ENCODE data around the gene PDE2A.

The PDE2A gene

GRCh38 chr11:72712168-72712751 lies 38.0 kb upstream of the PDE2A start:
- in situ Hi-C loops (cut with MboI; ENCODE audit: low sequenced_read_pairs): no loop called here
- Histone ChIP-seq H3K4me1 (no peaks in the 10 kb centered on the region), H3K4me3 (no peak overlapping the region), H3K36me3 (replicated peaks) (no peaks in the 10 kb centered on the region), H3K27me3 (ENCODE audit: low read depth) (no peaks in the 10 kb centered on the region), H3K9me3 (no peaks in the 10 kb centered on the region)
- DNase-seq (ENCODE audit: low spot score in 2 of 2): peak in 1 of 2 experiments; percentile 21

GRCh38 chr11:72711141-72711540 lies 36.9 kb upstream of the PDE2A start:
- no peak for DNase-seq (ENCODE audit: low spot score in 2 of 2)
- Histone ChIP-seq H3K4me1 (peaks cover 6% of the 10 kb centered on the region), H3K27me3 (ENCODE audit: low read depth) (no peaks in the 10 kb centered on the region), H3K9me3 (no peaks in the 10 kb centered on the region), H3K4me3 (no peak overlapping the region), H3K36me3 (replicated peaks) (0 out of 2 replicates have a peak, but pooled peaks cover 2% of the 10 kb centered on the region)
- in situ Hi-C loops (cut with MboI; ENCODE audit: low sequenced_read_pairs): no loop called here

GRCh38 chr11:72710278-72710677 lies 36.1 kb upstream of the PDE2A start:
- Histone ChIP-seq H3K4me3 (no peak overlapping the region), H3K4me1 (peaks cover 14% of the 10 kb centered on the region), H3K36me3 (replicated peaks) (0 out of 2 replicates have a peak, but pooled peaks cover 2% of the 10 kb centered on the region), H3K9me3 (no peaks in the 10 kb centered on the region), H3K27me3 (ENCODE audit: low read depth) (no peaks in the 10 kb centered on the region)
- no peak for DNase-seq (ENCODE audit: low spot score in 2 of 2)
- in situ Hi-C loops (cut with MboI; ENCODE audit: low sequenced_read_pairs): no loop called here

- H3K4me1 ChIP-seq: peaks cover 20% of the 10 kb centered on the region
- H3K9me3 ChIP-seq: no peaks in the 10 kb centered on the region
- in situ Hi-C loops (cut with MboI; ENCODE audit: low sequenced_read_pairs): no loop called here
- no peak overlapping the region for H3K4me3 ChIP-seq
- no peak for DNase-seq (ENCODE audit: low spot score in 2 of 2)
- H3K36me3 ChIP-seq (replicated peaks): 0 out of 2 replicates have a peak, but pooled peaks cover 2% of the 10 kb centered on the region
- no peaks in the 10 kb centered on the region for H3K27me3 ChIP-seq (ENCODE audit: low read depth)
These were observed 35.4 kb upstream of the PDE2A start for GRCh38 chr11:72709478-72710238.

- Histone ChIP-seq H3K4me1 (peaks cover 21% of the 10 kb centered on the region), H3K27me3 (ENCODE audit: low read depth) (no peaks in the 10 kb centered on the region), H3K9me3 (no peaks in the 10 kb centered on the region), H3K4me3 (no peak overlapping the region), H3K36me3 (replicated peaks) (peaks cover 6% of the 10 kb centered on the region)
- in situ Hi-C loops (cut with MboI; ENCODE audit: low sequenced_read_pairs): no loop called here
- no peak for DNase-seq (ENCODE audit: low spot score in 2 of 2)
These were observed 32.8 kb upstream of the PDE2A start for GRCh38 chr11:72707032-72707431.

- Histone ChIP-seq H3K27me3 (ENCODE audit: low read depth) (no peaks in the 10 kb centered on the region), H3K4me3 (no peak overlapping the region), H3K9me3 (no peaks in the 10 kb centered on the region), H3K4me1 (peaks cover 21% of the 10 kb centered on the region), H3K36me3 (replicated peaks) (peaks cover 6% of the 10 kb centered on the region)
- DNase-seq (ENCODE audit: low spot score in 2 of 2): peak in 1 of 2 experiments; percentile 20
- in situ Hi-C loops (cut with MboI; ENCODE audit: low sequenced_read_pairs): no loop called here
These were observed 32.4 kb upstream of the PDE2A start for GRCh38 chr11:72706579-72706978.

GRCh38 chr11:72705442-72706365 lies 31.5 kb upstream of the PDE2A start:
- no peaks in the 10 kb centered on the region for H3K9me3 ChIP-seq
- in situ Hi-C loops (cut with MboI; ENCODE audit: low sequenced_read_pairs): no loop called here
- no peak overlapping the region for H3K4me3 ChIP-seq
- peaks cover 21% of the 10 kb centered on the region for H3K4me1 ChIP-seq
- H3K27me3 ChIP-seq (ENCODE audit: low read depth): no peaks in the 10 kb centered on the region
- peaks cover 11% of the 10 kb centered on the region for H3K36me3 ChIP-seq (replicated peaks)
- peak; percentile 49 to 57 for DNase-seq (ENCODE audit: low spot score in 2 of 2)

GRCh38 chr11:72704783-72705265 lies 30.6 kb upstream of the PDE2A start:
- DNase-seq (ENCODE audit: low spot score in 2 of 2): peak in 1 of 2 experiments; percentile 5
- no peaks in the 10 kb centered on the region for H3K9me3 ChIP-seq
- in situ Hi-C loops (cut with MboI; ENCODE audit: low sequenced_read_pairs): no loop called here
- peaks cover 21% of the 10 kb centered on the region for H3K4me1 ChIP-seq
- H3K27me3 ChIP-seq (ENCODE audit: low read depth): no peaks in the 10 kb centered on the region
- peaks cover 14% of the 10 kb centered on the region for H3K36me3 ChIP-seq (replicated peaks)
- H3K4me3 ChIP-seq: no peak overlapping the region

GRCh38 chr11:72704028-72704782 lies 30.0 kb upstream of the PDE2A start:
- in situ Hi-C loops (cut with MboI; ENCODE audit: low sequenced_read_pairs): no loop called here
- Histone ChIP-seq H3K27me3 (ENCODE audit: low read depth) (no peaks in the 10 kb centered on the region), H3K4me1 (peaks cover 21% of the 10 kb centered on the region), H3K9me3 (no peaks in the 10 kb centered on the region), H3K36me3 (replicated peaks) (peaks cover 16% of the 10 kb centered on the region), H3K4me3 (no peak overlapping the region)
- no peak for DNase-seq (ENCODE audit: low spot score in 2 of 2)

GRCh38 chr11:72703267-72704008 lies 29.2 kb upstream of the PDE2A start:
- Histone ChIP-seq H3K27me3 (ENCODE audit: low read depth) (no peaks in the 10 kb centered on the region), H3K4me1 (peaks cover 21% of the 10 kb centered on the region), H3K4me3 (no peak overlapping the region), H3K9me3 (no peaks in the 10 kb centered on the region), H3K36me3 (replicated peaks) (peaks cover 20% of the 10 kb centered on the region)
- in situ Hi-C loops (cut with MboI; ENCODE audit: low sequenced_read_pairs): no loop called here
- no peak for DNase-seq (ENCODE audit: low spot score in 2 of 2)

GRCh38 chr11:72702577-72703241 lies 28.5 kb upstream of the PDE2A start:
- DNase-seq (ENCODE audit: low spot score in 2 of 2): no peak
- peaks cover 21% of the 10 kb centered on the region for H3K4me1 ChIP-seq
- H3K27me3 ChIP-seq (ENCODE audit: low read depth): no peaks in the 10 kb centered on the region
- peaks cover 20% of the 10 kb centered on the region for H3K36me3 ChIP-seq (replicated peaks)
- H3K4me3 ChIP-seq: no peak overlapping the region
- in situ Hi-C loops (cut with MboI; ENCODE audit: low sequenced_read_pairs): no loop called here
- no peaks in the 10 kb centered on the region for H3K9me3 ChIP-seq

GRCh38 chr11:72702096-72702495 lies 27.9 kb upstream of the PDE2A start:
- in situ Hi-C loops (cut with MboI; ENCODE audit: low sequenced_read_pairs): no loop called here
- no peak for DNase-seq (ENCODE audit: low spot score in 2 of 2)
- no peaks in the 10 kb centered on the region for H3K9me3 ChIP-seq

More at GRCh38 chr11:72702096-72702495, 27.9 kb upstream of the PDE2A start:
- peaks cover 21% of the 10 kb centered on the region for H3K4me1 ChIP-seq
- no peak overlapping the region for H3K4me3 ChIP-seq
- H3K27me3 ChIP-seq (ENCODE audit: low read depth): no peaks in the 10 kb centered on the region
- peaks cover 22% of the 10 kb centered on the region for H3K36me3 ChIP-seq (replicated peaks)

All from HAP-1 (cell line).